ENCODE results near the gene URB2. TPM values are rescaled to one million over a fixed set of nuclear protein-coding genes. Genes with fewer than 3 reads are reported as not detected.

Gene URB2
- total RNA-seq (ENCODE audit: low replicate concordance) = 5.7 and 9.8 TPM in 2 replicates

DNA sequence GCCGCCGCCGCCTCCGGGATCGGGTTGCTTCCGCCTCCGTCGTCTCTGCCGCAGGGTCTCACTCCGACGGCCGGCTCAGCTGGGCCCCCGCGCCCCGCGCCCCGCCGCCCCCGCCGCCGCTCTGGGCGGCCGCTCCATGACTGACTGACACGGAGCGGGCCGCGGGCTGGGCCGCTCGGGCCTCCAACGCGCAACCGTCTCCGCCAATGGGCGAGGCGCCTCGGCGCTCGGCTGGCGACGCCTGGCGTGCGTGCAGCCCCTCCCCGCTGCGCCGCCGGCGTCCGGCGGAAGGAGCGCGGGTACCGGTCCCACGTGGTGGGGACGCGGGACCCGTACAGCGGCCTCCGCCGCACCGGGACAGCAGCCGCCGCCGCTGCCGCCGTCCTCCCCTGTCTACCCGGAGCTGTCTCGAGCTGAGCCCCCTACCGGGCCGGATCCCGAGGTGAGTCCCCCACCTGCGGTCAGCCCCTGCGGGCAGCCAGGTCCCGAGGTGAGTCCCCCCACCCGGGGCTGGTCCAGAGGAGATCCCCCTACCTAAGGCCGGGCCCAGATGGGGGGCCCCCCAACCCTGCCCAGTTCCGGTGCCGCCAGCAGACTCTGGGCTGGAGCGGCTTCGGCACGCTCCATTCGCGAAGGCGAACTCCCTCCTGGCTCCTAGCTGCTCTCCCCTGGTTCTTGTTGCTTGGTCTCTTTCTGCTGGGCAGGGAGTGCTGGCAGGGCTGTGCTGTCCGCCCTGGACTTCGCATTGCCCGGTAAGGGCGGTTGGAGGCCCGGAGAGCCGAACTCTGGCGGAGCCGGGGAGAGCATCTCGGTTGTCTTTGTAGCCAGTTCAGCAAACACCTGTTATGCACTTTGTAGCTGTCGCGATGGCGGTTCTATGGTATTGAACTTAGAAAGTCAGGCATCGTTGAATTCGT, at the start of gene URB2, which contains the start of gene TAF5L:
TSS of gene URB2 (plus strand) at position 333 of the 917 bp plus-strand sequence. CDS start 1,387 bp downstream, outside the sequence.
TSS of gene TAF5L (minus strand) at position 208 of the 917 bp plus-strand sequence. CDS start 11,640 bp downstream, outside the sequence.

Other genes with a start within 250 kb of the URB2 start
- not detected in 2 replicates for gene ACTA1, start 192.2 kb upstream of the URB2 start, total RNA-seq (ENCODE audit: low replicate concordance)
- gene NUP133, start 117.9 kb upstream of the URB2 start, total RNA-seq (ENCODE audit: low replicate concordance) = 18.5 and 26.2 TPM in 2 replicates
- gene ABCB10, start 67.5 kb upstream of the URB2 start, total RNA-seq (ENCODE audit: low replicate concordance) = 5.1 and 10.7 TPM in 2 replicates
- gene TAF5L, start 125 bp upstream of the URB2 start, total RNA-seq (ENCODE audit: low replicate concordance) = 11.3 and 13.8 TPM in 2 replicates